Stimulated activated naive CD8-positive, alpha-beta T cell treated with anti-CD3 and anti-CD28 coated beads, Interleukin-15, Interleukin-2, amounts not matched to agents 100 ng/mL and 50 ng/mL, for 24 hours (primary cell): ENCODE measurements around the gene GFER.
A peak's percentile ranks its signal among the peaks of the same experiment; 100 is the strongest.

Source experiments
- H3K27ac Mint-ChIP-seq: one replicate; pipeline ENCODE4 v1.8.0; 2021; ENCODE audit warnings: mild to moderate bottlenecking, mixed read lengths
- H3K27me3 Mint-ChIP-seq: one replicate; pipeline ENCODE4 v1.8.0; 2021; ENCODE audit warnings: mixed read lengths
- H3K36me3 Mint-ChIP-seq: one replicate; pipeline ENCODE4 v1.8.0; 2021; ENCODE audit warnings: low read depth, mixed read lengths
- H3K4me1 Mint-ChIP-seq: one replicate; pipeline ENCODE4 v1.8.0; 2021; ENCODE audit warnings: low read depth, mixed read lengths
- H3K4me3 Mint-ChIP-seq: one replicate; pipeline ENCODE4 v1.8.0; 2021; ENCODE audit warnings: mild to moderate bottlenecking, mixed read lengths
- H3K9me3 Mint-ChIP-seq: one replicate; pipeline ENCODE4 v1.8.0; 2021; ENCODE audit warnings: mixed read lengths

Gene GFER

GRCh38 chr16:1989209-1990100, 5.5 kb downstream of the GFER start, which contains the start of gene SYNGR3:
TSS of gene SYNGR3 (plus strand) at chr16:1989970. CDS start at chr16:1990103, 133 bp downstream.
- Mint-ChIP-seq H3K4me1 (peaks cover 29% of the 10 kb centered on the region), H3K27me3 (peaks cover 17% of the 10 kb centered on the region), H3K4me3 (peak within 1 kb of the TSS; percentile 66), H3K9me3 (no peaks in the 10 kb centered on the region), H3K36me3 (peaks cover 7% of the 10 kb centered on the region), H3K27ac (no peak within 1 kb of the TSS)

GRCh38 chr16:1990101-1990350, 6.0 kb downstream of the GFER start:
- H3K27me3 Mint-ChIP-seq, result peaks cover 17% of the 10 kb centered on the region

GRCh38 chr16:1990351-1991134, 6.5 kb downstream of the GFER start:
- Mint-ChIP-seq H3K4me3 (peak overlapping the region; percentile 66), H3K27me3 (peaks cover 17% of the 10 kb centered on the region), H3K4me1 (peaks cover 24% of the 10 kb centered on the region)

More at GRCh38 chr16:1990101-1990350, 6.0 kb downstream of the GFER start:
- peaks cover 7% of the 10 kb centered on the region for H3K36me3 Mint-ChIP-seq
- H3K9me3 Mint-ChIP-seq, result no peaks in the 10 kb centered on the region
- H3K4me3 Mint-ChIP-seq, result no peak overlapping the region
- H3K4me1 Mint-ChIP-seq, result peaks cover 29% of the 10 kb centered on the region
- H3K27ac Mint-ChIP-seq, result no peak overlapping the region

GRCh38 chr16:1991135-1991551, 7.2 kb downstream of the GFER start:
- no peaks in the 10 kb centered on the region for H3K9me3 Mint-ChIP-seq
- H3K4me3 Mint-ChIP-seq, result peak overlapping the region; percentile 66
- peak overlapping the region; percentile 78 for H3K27ac Mint-ChIP-seq
- peaks cover 17% of the 10 kb centered on the region for H3K27me3 Mint-ChIP-seq
- H3K36me3 Mint-ChIP-seq, result peaks cover 11% of the 10 kb centered on the region
- H3K4me1 Mint-ChIP-seq, result peaks cover 23% of the 10 kb centered on the region

More at GRCh38 chr16:1990351-1991134, 6.5 kb downstream of the GFER start:
- Mint-ChIP-seq H3K36me3 (peaks cover 11% of the 10 kb centered on the region), H3K27ac (peak overlapping the region; percentile 78), H3K9me3 (no peaks in the 10 kb centered on the region)

GRCh38 chr16:1991588-1991947, 7.6 kb downstream of the GFER start:
- Mint-ChIP-seq H3K27me3 (peaks cover 17% of the 10 kb centered on the region), H3K27ac (peak overlapping the region; percentile 78), H3K4me1 (peaks cover 24% of the 10 kb centered on the region), H3K4me3 (peak overlapping the region; percentile 66), H3K36me3 (peaks cover 7% of the 10 kb centered on the region), H3K9me3 (no peaks in the 10 kb centered on the region)

- no peak overlapping the region for H3K27ac Mint-ChIP-seq
- H3K27me3 Mint-ChIP-seq, result peaks cover 17% of the 10 kb centered on the region
- H3K4me3 Mint-ChIP-seq, result peak overlapping the region; percentile 23
- H3K36me3 Mint-ChIP-seq, result peaks cover 5% of the 10 kb centered on the region
- H3K9me3 Mint-ChIP-seq, result no peaks in the 10 kb centered on the region
- H3K4me1 Mint-ChIP-seq, result peaks cover 26% of the 10 kb centered on the region
Observed at GRCh38 chr16:1991948-1992703, 8.1 kb downstream of the GFER start.

GRCh38 chr16:1992704-1993317, 8.8 kb downstream of the GFER start:
- Mint-ChIP-seq H3K9me3 (no peaks in the 10 kb centered on the region), H3K36me3 (peaks cover 10% of the 10 kb centered on the region), H3K4me1 (peaks cover 31% of the 10 kb centered on the region), H3K27ac (no peak overlapping the region), H3K27me3 (peaks cover 16% of the 10 kb centered on the region), H3K4me3 (no peak overlapping the region)

GRCh38 chr16:1993731-1994131, 9.7 kb downstream of the GFER start:
- peaks cover 17% of the 10 kb centered on the region for H3K36me3 Mint-ChIP-seq
- peak overlapping the region; percentile 35 for H3K4me3 Mint-ChIP-seq
- H3K9me3 Mint-ChIP-seq, result no peaks in the 10 kb centered on the region
- H3K27ac Mint-ChIP-seq, result no peak overlapping the region
- peaks cover 31% of the 10 kb centered on the region for H3K4me1 Mint-ChIP-seq
- H3K27me3 Mint-ChIP-seq, result peaks cover 10% of the 10 kb centered on the region

- no peak overlapping the region for H3K4me3 Mint-ChIP-seq
Observed at GRCh38 chr16:1997494-1998359, 13.7 kb downstream of the GFER start.

GRCh38 chr16:1998360-1998835, 14.4 kb downstream of the GFER start:
- peaks cover 14% of the 10 kb centered on the region for H3K4me1 Mint-ChIP-seq
- H3K36me3 Mint-ChIP-seq, result peaks cover 25% of the 10 kb centered on the region
- H3K4me3 Mint-ChIP-seq, result no peak overlapping the region
- no peaks in the 10 kb centered on the region for H3K27me3 Mint-ChIP-seq
- H3K9me3 Mint-ChIP-seq, result no peaks in the 10 kb centered on the region
- no peak overlapping the region for H3K27ac Mint-ChIP-seq

More at GRCh38 chr16:1997494-1998359, 13.7 kb downstream of the GFER start:
- peaks cover 25% of the 10 kb centered on the region for H3K36me3 Mint-ChIP-seq
- H3K27me3 Mint-ChIP-seq, result no peaks in the 10 kb centered on the region
- peaks cover 14% of the 10 kb centered on the region for H3K4me1 Mint-ChIP-seq
- peak overlapping the region; percentile 52 for H3K27ac Mint-ChIP-seq
- no peaks in the 10 kb centered on the region for H3K9me3 Mint-ChIP-seq

GRCh38 chr16:1998852-1999801, 15.1 kb downstream of the GFER start:
- peaks cover 25% of the 10 kb centered on the region for H3K36me3 Mint-ChIP-seq
- peaks cover 9% of the 10 kb centered on the region for H3K4me1 Mint-ChIP-seq
- no peaks in the 10 kb centered on the region for H3K9me3 Mint-ChIP-seq
- H3K4me3 Mint-ChIP-seq, result no peak overlapping the region
- H3K27ac Mint-ChIP-seq, result no peak overlapping the region
- no peaks in the 10 kb centered on the region for H3K27me3 Mint-ChIP-seq

- no peak overlapping the region for H3K4me3 Mint-ChIP-seq
- H3K36me3 Mint-ChIP-seq, result peaks cover 25% of the 10 kb centered on the region
- H3K27ac Mint-ChIP-seq, result no peak overlapping the region
Observed at GRCh38 chr16:1999866-2000514, 16.0 kb downstream of the GFER start.

More at GRCh38 chr16:1999866-2000514, 16.0 kb downstream of the GFER start:
- Mint-ChIP-seq H3K27me3 (no peaks in the 10 kb centered on the region), H3K4me1 (peaks cover 10% of the 10 kb centered on the region), H3K9me3 (no peaks in the 10 kb centered on the region)
